ENCODE data around the gene LDLRAD4.

Gene LDLRAD4

DNA sequence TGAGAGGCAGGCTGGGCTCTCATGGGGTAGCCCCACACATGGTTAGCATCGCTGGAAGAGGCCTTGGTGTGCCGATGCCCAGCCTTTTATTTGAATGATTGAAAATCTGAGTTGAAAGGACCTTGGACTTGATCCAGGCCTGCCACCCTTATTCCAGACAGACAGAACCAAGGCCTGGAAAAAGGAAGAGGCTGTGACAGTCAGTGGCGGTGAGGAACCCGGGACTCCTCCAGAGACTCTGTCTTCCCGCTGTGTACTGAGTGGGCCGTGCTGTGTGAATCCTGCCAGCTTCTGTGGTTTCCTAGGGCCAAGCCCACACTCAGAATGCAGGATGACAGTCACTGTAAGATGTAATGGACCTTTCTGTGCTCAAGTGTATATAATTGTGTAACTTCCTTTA lies 218.5 kb downstream of the LDLRAD4 start:
- H3K9me3 ChIP-seq (ENCODE audit: insufficient read depth, low read length) = no peaks in the 10 kb centered on the region
- no peak overlapping the region for H3K9ac ChIP-seq (ENCODE audit: low read length)
- no peak overlapping the region for H2AFZ ChIP-seq (ENCODE audit: low read depth, low read length, severe bottlenecking)
- H3K9me2 ChIP-seq (replicated peaks; ENCODE audit: insufficient read depth, low read length) = no peaks in the 10 kb centered on the region
- no peak overlapping the region for H3K4me3 ChIP-seq (ENCODE audit: insufficient read depth, low read length, poor library complexity, severe bottlenecking)
- H3K36me3 ChIP-seq (ENCODE audit: low read length) = no peaks in the 10 kb centered on the region
- H3K27ac ChIP-seq (ENCODE audit: low read depth, low read length) = no peak overlapping the region
- no peaks in the 10 kb centered on the region for H3K27me3 ChIP-seq (ENCODE audit: low read length)
- no peaks in the 10 kb centered on the region for H3K79me2 ChIP-seq (ENCODE audit: insufficient read depth, low read length)
- no peaks in the 10 kb centered on the region for H3F3A ChIP-seq (ENCODE audit: insufficient read depth)
- H4K20me1 ChIP-seq (ENCODE audit: low read depth, low read length) = no peaks in the 10 kb centered on the region
- no peak overlapping the region for H3K4me2 ChIP-seq (ENCODE audit: low read depth, low read length, poor library complexity, severe bottlenecking)
- no peak for TF ChIP-seq EZH2phosphoT487 (conservative IDR thresholded peaks at IDR 0.05; ENCODE audit: low read length)
- TF ChIP-seq, protein P1, sequence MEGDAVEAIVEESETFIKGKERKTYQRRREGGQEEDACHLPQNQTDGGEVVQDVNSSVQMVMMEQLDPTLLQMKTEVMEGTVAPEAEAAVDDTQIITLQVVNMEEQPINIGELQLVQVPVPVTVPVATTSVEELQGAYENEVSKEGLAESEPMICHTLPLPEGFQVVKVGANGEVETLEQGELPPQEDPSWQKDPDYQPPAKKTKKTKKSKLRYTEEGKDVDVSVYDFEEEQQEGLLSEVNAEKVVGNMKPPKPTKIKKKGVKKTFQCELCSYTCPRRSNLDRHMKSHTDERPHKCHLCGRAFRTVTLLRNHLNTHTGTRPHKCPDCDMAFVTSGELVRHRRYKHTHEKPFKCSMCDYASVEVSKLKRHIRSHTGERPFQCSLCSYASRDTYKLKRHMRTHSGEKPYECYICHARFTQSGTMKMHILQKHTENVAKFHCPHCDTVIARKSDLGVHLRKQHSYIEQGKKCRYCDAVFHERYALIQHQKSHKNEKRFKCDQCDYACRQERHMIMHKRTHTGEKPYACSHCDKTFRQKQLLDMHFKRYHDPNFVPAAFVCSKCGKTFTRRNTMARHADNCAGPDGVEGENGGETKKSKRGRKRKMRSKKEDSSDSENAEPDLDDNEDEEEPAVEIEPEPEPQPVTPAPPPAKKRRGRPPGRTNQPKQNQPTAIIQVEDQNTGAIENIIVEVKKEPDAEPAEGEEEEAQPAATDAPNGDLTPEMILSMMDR (IDR thresholded peaks at IDR 0.05; ENCODE audit: insufficient read depth, low read length, poor library complexity, severe bottlenecking) = no peak

DNA sequence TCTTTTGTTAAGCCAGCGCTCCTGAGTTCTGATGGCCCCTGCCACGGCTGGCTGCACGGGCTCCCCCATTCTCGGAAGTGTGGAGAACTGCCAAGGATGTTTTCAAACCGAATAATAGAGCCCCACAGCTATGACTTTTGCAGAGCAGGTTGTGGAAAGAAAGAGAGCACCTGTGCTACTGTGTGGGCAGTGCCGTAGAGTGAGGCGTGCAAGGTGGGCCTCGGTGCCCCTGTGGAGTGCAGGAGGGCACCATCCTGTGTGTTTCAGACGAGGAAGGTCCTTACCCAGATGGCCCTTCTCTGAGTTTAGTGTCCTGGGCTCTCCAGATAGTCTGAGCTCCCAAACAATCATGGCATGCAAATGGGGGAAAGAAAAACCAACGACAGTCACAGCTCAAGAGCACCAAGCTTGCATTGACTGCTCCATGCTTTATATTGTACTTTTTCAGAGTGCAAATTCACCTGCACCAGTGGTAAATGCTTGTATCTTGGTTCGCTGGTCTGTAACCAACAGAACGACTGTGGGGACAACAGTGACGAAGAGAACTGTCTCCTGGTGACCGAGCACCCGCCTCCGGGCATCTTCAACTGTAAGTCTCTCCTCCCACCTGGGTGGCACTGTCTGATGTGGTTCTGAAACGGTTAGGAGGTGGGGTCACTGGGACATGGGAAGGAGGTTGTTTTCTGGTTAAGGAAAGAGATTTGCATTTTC lies 219.4 kb downstream of the LDLRAD4 start:
- H3K9ac ChIP-seq (ENCODE audit: low read length) = no peak overlapping the region
- no peaks in the 10 kb centered on the region for H3K79me2 ChIP-seq (ENCODE audit: insufficient read depth, low read length)
- H4K20me1 ChIP-seq (ENCODE audit: low read depth, low read length) = no peaks in the 10 kb centered on the region
- no peak overlapping the region for H3K4me3 ChIP-seq (ENCODE audit: insufficient read depth, low read length, poor library complexity, severe bottlenecking)
- H3F3A ChIP-seq (ENCODE audit: insufficient read depth) = no peaks in the 10 kb centered on the region
- no peak overlapping the region for H3K4me2 ChIP-seq (ENCODE audit: low read depth, low read length, poor library complexity, severe bottlenecking)
- no peaks in the 10 kb centered on the region for H3K9me3 ChIP-seq (ENCODE audit: insufficient read depth, low read length)
- H2AFZ ChIP-seq (ENCODE audit: low read depth, low read length, severe bottlenecking) = no peak overlapping the region
- no peaks in the 10 kb centered on the region for H3K36me3 ChIP-seq (ENCODE audit: low read length)
- TF ChIP-seq EZH2phosphoT487 (conservative IDR thresholded peaks at IDR 0.05; ENCODE audit: low read length) = no peak
- TF ChIP-seq, protein P1 (IDR thresholded peaks at IDR 0.05; ENCODE audit: insufficient read depth, low read length, poor library complexity, severe bottlenecking) = no peak
- no peaks in the 10 kb centered on the region for H3K27me3 ChIP-seq (ENCODE audit: low read length)
- no peaks in the 10 kb centered on the region for H3K9me2 ChIP-seq (replicated peaks; ENCODE audit: insufficient read depth, low read length)
- H3K27ac ChIP-seq (ENCODE audit: low read depth, low read length) = no peak overlapping the region

DNA sequence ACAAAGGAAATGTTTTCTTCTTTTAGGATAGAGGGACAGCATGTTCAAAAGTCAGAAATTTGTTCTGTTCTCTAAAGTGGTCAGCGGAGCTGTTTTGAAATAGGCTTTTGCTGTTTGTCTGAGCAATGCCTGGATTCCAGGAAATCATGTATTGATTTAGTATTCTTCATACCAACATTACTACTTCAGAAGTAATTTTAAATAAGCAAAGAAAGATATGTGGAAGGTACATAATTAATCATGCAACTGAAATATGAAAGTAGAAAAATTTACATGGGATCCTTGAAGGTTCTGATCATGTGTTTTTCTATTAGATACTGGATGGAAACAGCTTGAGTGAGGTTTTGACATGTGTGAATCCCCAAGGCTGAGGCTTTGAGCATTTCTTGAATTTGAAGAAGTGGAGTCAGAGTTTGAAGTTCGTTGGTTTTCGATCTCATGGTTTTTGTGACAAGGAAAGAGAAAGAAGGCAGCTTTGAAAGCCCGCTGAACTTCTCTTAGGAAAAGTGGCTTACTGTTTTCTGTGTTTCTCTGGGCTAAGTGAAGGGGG lies 220.0 kb downstream of the LDLRAD4 start:
- H3F3A ChIP-seq (ENCODE audit: insufficient read depth) = no peaks in the 10 kb centered on the region
- no peak for TF ChIP-seq EZH2phosphoT487 (conservative IDR thresholded peaks at IDR 0.05; ENCODE audit: low read length)
- TF ChIP-seq, protein P1 (IDR thresholded peaks at IDR 0.05; ENCODE audit: insufficient read depth, low read length, poor library complexity, severe bottlenecking) = no peak
- H3K36me3 ChIP-seq (ENCODE audit: low read length) = no peaks in the 10 kb centered on the region
- no peak overlapping the region for H3K4me2 ChIP-seq (ENCODE audit: low read depth, low read length, poor library complexity, severe bottlenecking)
- no peak overlapping the region for H3K27ac ChIP-seq (ENCODE audit: low read depth, low read length)
- no peaks in the 10 kb centered on the region for H3K79me2 ChIP-seq (ENCODE audit: insufficient read depth, low read length)
- H2AFZ ChIP-seq (ENCODE audit: low read depth, low read length, severe bottlenecking) = no peak overlapping the region
- H3K9me3 ChIP-seq (ENCODE audit: insufficient read depth, low read length) = no peaks in the 10 kb centered on the region
- no peaks in the 10 kb centered on the region for H3K27me3 ChIP-seq (ENCODE audit: low read length)
- H3K9ac ChIP-seq (ENCODE audit: low read length) = no peak overlapping the region
- H3K4me3 ChIP-seq (ENCODE audit: insufficient read depth, low read length, poor library complexity, severe bottlenecking) = no peak overlapping the region
- no peaks in the 10 kb centered on the region for H4K20me1 ChIP-seq (ENCODE audit: low read depth, low read length)
- no peaks in the 10 kb centered on the region for H3K9me2 ChIP-seq (replicated peaks; ENCODE audit: insufficient read depth, low read length)

Measured in SU-DHL-6 (cell line).